Measurements from ENCODE around the gene PCNX3. TPM values are rescaled to one million over a fixed set of nuclear protein-coding genes. Genes with fewer than 3 reads are reported as not detected.

The PCNX3 gene
- total RNA-seq, 4 donors from 2014 or later = 24.0 to 40.0 (median 30.9) TPM

GRCh38 chr11:65589444-65590239 is 25.9 kb upstream of the PCNX3 start:
- TF ChIP-seq POLR2A (IDR thresholded peaks at IDR 0.05) = no peak
- TF ChIP-seq CTCF (IDR thresholded peaks at IDR 0.05) = no peak
- intact Hi-C loops (cut with DNase I) = no loop called here
- Histone ChIP-seq H3K36me3 (peaks cover 5 to 70% (median 8%) of the 10 kb centered on the region in 3 donors), H3K9me3 (no peaks in the 10 kb centered on the region), H3K27me3 (no peaks in the 10 kb centered on the region), H3K27ac (peak overlapping the region in 2 of 4 donors; percentile 15 to 87), H3K4me3 (no peak overlapping the region), H3K4me1 (peaks cover 46 to 92% (median 53%) of the 10 kb centered on the region in 3 donors)
- no peak for DNase-seq
- 39 to 79% methylated on average over 3 to 4 of the region's 9 CpGs for WGBS, 2 donors

GRCh38 chr11:65590240-65590738 is 25.3 kb upstream of the PCNX3 start:
- WGBS, 2 donors = 53 to 54% methylated on average over 4 to 5 of the region's 8 CpGs
- Histone ChIP-seq H3K27me3 (no peaks in the 10 kb centered on the region), H3K36me3 (peaks cover 5 to 64% (median 8%) of the 10 kb centered on the region in 3 donors), H3K27ac (peak overlapping the region in 2 of 4 donors; percentile 15 to 87), H3K4me1 (peaks cover 45 to 92% (median 58%) of the 10 kb centered on the region in 3 donors), H3K4me3 (no peak overlapping the region), H3K9me3 (no peaks in the 10 kb centered on the region)
- no peak for DNase-seq
- intact Hi-C loops (cut with DNase I) = no loop called here
- TF ChIP-seq CTCF (IDR thresholded peaks at IDR 0.05) = no peak
- TF ChIP-seq POLR2A (IDR thresholded peaks at IDR 0.05) = no peak

- DNase-seq = no peak
- Histone ChIP-seq H3K27me3 (no peaks in the 10 kb centered on the region), H3K4me1 (peaks cover 36 to 83% (median 54%) of the 10 kb centered on the region in 3 donors), H3K4me3 (peak overlapping the region in 3 of 4 donors; percentile 33 to 46 (median 35)), H3K9me3 (no peaks in the 10 kb centered on the region), H3K27ac (peak overlapping the region; percentile 66 to 84 (median 77)), H3K36me3 (peaks cover 0 to 50% (median 5%) of the 10 kb centered on the region in 3 donors)
- intact Hi-C loops (cut with DNase I) = no loop called here
- 20 to 44% methylated on average over 2 to 12 of the region's 106 CpGs for WGBS, 2 donors
- TF ChIP-seq CTCF (IDR thresholded peaks at IDR 0.05) (peak in 3 of 6 experiments; percentile 33 to 47 (median 33)), POLR2A (IDR thresholded peaks at IDR 0.05) (no peak)
These were observed 23.4 kb upstream of the PCNX3 start for GRCh38 chr11:65591939-65592857.

GRCh38 chr11:65592858-65593517 is 22.6 kb upstream of the PCNX3 start:
- H3K36me3 ChIP-seq = peaks cover 6 to 58% (median 10%) of the 10 kb centered on the region in 3 donors
- intact Hi-C loops (cut with DNase I) = no loop called here
- DNase-seq = no peak
- H3K9me3 ChIP-seq = no peaks in the 10 kb centered on the region
- no peak for TF ChIP-seq CTCF (IDR thresholded peaks at IDR 0.05)
- no peak for TF ChIP-seq POLR2A (IDR thresholded peaks at IDR 0.05)
- peak overlapping the region; percentile 66 to 84 (median 77) for H3K27ac ChIP-seq
- H3K4me3 ChIP-seq = peak overlapping the region in 3 of 4 donors; percentile 33 to 46 (median 35)
- H3K27me3 ChIP-seq = no peaks in the 10 kb centered on the region
- peaks cover 32 to 75% (median 46%) of the 10 kb centered on the region in 3 donors for H3K4me1 ChIP-seq
- WGBS, 2 donors = 31 to 72% methylated on average over 9 to 12 of the region's 22 CpGs
